Measurements from ENCODE around the gene APLP2. TPM values are rescaled to one million over a fixed set of nuclear protein-coding genes. Genes with fewer than 3 reads are reported as not detected.

The APLP2 gene
- total and polyA plus RNA-seq, 9 of the 15 experiments (the other 6 are each of a cell fraction or from before 2014, with no cell fraction given): 17.4 to 164 (median 118) TPM

DNA sequence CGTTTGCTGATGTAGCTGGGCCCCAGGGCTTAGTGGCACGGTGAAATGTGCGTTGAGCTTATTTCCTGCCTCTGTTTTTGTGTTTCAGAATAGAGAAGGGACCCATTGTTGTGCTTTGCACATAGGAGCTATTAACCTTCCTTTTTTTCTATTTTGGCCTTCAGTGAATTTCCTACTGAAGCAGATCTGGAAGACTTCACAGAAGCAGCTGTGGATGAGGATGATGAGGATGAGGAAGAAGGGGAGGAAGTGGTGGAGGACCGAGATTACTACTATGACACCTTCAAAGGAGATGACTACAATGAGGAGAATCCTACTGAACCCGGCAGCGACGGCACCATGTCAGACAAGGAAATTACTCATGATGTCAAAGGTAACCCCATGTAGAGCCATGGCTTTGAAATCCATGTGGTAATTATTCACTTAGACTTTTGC, 52.5 kb downstream of the APLP2 start (continued):
- TF ChIP-seq MYNN (IDR thresholded peaks at IDR 0.05): no peak
- no peak for TF ChIP-seq MYNN (CRISPR knock-in tag; IDR thresholded peaks at IDR 0.05)
- TF ChIP-seq ZC3H4 (CRISPR knock-in tag; IDR thresholded peaks at IDR 0.05; ENCODE audit: borderline replicate concordance): no peak
- TF ChIP-seq ZNF780A (CRISPR knock-in tag; IDR thresholded peaks at IDR 0.05): no peak
- no peak for TF ChIP-seq YBX1 (IDR thresholded peaks at IDR 0.05)
- TF ChIP-seq LARP7 (IDR thresholded peaks at IDR 0.05): no peak
- no peak for TF ChIP-seq E4F1 (CRISPR knock-in tag; IDR thresholded peaks at IDR 0.05; ENCODE audit: borderline replicate concordance)
- TF ChIP-seq ZNF644 (tag; IDR thresholded peaks at IDR 0.05; ENCODE audit: low read depth): no peak

- intact Hi-C loops (cut with micrococcal nuclease): no loop called here
- POLR2A ChIA-PET: interaction anchor here (0.7 to 1.4 kb wide), 4 partner anchors 8 to 39 kb away, joined by 3 to 5 read pairs (median 4); no protein-coding TSS in a partner anchor
- Histone ChIP-seq H3K27ac (ENCODE audit: extremely low read depth, low read depth, low read length) (no peak overlapping the region), H2AFZ (ENCODE audit: low read depth, low read length) (no peak overlapping the region), H3K4me3 (no peak overlapping the region), H3K9ac (ENCODE audit: insufficient read depth in 1 of 2, low read depth in 2 of 2, low read length in 2 of 2) (no peak overlapping the region; a peak in 1 of 4 replicates), H3K4me1 (replicated peaks in 1 of 2; ENCODE audit: control insufficient read depth in 2 of 2, insufficient read depth in 2 of 2, low read length in 2 of 2) (peaks cover 0 to 7% of the 10 kb centered on the region in 2 experiments; a peak in 1 of 5 replicates), H3K9me3 (replicated peaks; ENCODE audit: control insufficient read depth, insufficient read depth, low read depth, low read length) (no peaks in the 10 kb centered on the region), H3K27me3 (ENCODE audit: control insufficient read depth in 2 of 2, insufficient read depth in 2 of 2, low read length in 2 of 2) (no peaks in the 10 kb centered on the region), H3K79me2 (ENCODE audit: control insufficient read depth, insufficient read depth, low read length) (no peaks in the 10 kb centered on the region), H3K36me3 (ENCODE audit: control insufficient read depth, insufficient read depth, low read length) (peaks cover 89% of the 10 kb centered on the region), H3K4me2 (ENCODE audit: insufficient read depth, low read length) (no peak overlapping the region), H3K9me1 (ENCODE audit: control insufficient read depth, insufficient read depth, low read length) (no peaks in the 10 kb centered on the region), H4K20me1 (replicated peaks; ENCODE audit: control insufficient read depth, insufficient read depth, low read length) (no peaks in the 10 kb centered on the region)
- CTCF ChIA-PET (ENCODE audit: low intra/inter-chr PET ratio): no interaction called here
- DNase-seq (ENCODE audit: extremely low read depth in 1 of 4, low spot score in 3 of 4) (no peak), FAIRE-seq (no peak), ATAC-seq (no peak)
- WGBS (ENCODE audit: insufficient coverage, low coverage, missing lambda C conversion rate): 95% methylated on average over 30 of the region's 32 CpGs
- no TSS peak for BruUV-seq (replicated peaks)
- in situ Hi-C loops (cut with MboI): no loop called here
- TF ChIP-seq CREBBP (IDR thresholded peaks at IDR 0.05; ENCODE audit: low read depth, low read length) (no peak), PTTG1 (tag; IDR thresholded peaks at IDR 0.05; ENCODE audit: low read depth) (no peak), MTF1 (CRISPR knock-in tag; IDR thresholded peaks at IDR 0.05; ENCODE audit: borderline replicate concordance) (no peak), CBFB (CRISPR knock-in tag; IDR thresholded peaks at IDR 0.05) (no peak)
Observed at GRCh38 chr11:130123414-130124040, 53.8 kb downstream of the APLP2 start.
